ENCODE data around the gene LIFR. TPM values are rescaled to one million over a fixed set of nuclear protein-coding genes. Genes with fewer than 3 reads are reported as not detected.

Gene LIFR
- total RNA-seq, 1 donor from 2014 or later, result 8.9 TPM

GRCh38 chr5:38532165-38532669, 24.2 kb downstream of the LIFR start:
- H3K4me1 Mint-ChIP-seq (ENCODE audit: unreplicated experiment), result peaks cover 10% of the 10 kb centered on the region
- H3K27me3 Mint-ChIP-seq (ENCODE audit: unreplicated experiment), result no peaks in the 10 kb centered on the region
- no peak overlapping the region for H3K27ac Mint-ChIP-seq (ENCODE audit: unreplicated experiment)
- peaks cover 9% of the 10 kb centered on the region for H3K9me3 Mint-ChIP-seq (ENCODE audit: unreplicated experiment)
- TF ChIP-seq, protein P1, sequence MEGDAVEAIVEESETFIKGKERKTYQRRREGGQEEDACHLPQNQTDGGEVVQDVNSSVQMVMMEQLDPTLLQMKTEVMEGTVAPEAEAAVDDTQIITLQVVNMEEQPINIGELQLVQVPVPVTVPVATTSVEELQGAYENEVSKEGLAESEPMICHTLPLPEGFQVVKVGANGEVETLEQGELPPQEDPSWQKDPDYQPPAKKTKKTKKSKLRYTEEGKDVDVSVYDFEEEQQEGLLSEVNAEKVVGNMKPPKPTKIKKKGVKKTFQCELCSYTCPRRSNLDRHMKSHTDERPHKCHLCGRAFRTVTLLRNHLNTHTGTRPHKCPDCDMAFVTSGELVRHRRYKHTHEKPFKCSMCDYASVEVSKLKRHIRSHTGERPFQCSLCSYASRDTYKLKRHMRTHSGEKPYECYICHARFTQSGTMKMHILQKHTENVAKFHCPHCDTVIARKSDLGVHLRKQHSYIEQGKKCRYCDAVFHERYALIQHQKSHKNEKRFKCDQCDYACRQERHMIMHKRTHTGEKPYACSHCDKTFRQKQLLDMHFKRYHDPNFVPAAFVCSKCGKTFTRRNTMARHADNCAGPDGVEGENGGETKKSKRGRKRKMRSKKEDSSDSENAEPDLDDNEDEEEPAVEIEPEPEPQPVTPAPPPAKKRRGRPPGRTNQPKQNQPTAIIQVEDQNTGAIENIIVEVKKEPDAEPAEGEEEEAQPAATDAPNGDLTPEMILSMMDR (IDR thresholded peaks at IDR 0.05), result no peak
- no peak for DNase-seq (ENCODE audit: extremely low spot score, unreplicated experiment)
- H3K36me3 Mint-ChIP-seq (ENCODE audit: unreplicated experiment), result no peaks in the 10 kb centered on the region
- no peak overlapping the region for H3K4me3 Mint-ChIP-seq (ENCODE audit: unreplicated experiment)

DNA sequence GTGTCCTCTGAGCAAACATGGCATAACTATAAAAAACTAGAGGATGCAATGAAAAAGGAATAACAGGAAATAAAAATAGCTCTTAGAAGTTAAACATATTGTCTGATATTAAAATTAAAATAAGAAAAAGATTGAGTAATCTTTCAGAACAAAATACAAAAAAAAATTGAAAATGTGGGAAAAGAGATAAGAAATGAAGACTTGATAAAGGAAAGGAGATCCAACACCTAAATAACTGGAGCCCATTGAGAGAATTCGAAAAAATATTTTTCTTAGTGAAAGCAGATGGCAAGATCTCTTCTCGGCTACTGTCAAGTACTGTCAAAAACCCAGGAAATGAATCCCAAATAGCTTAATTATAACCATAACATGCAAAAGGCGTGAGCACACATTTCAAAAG, 24.9 kb downstream of the LIFR start:
- H3K36me3 Mint-ChIP-seq (ENCODE audit: unreplicated experiment), result no peaks in the 10 kb centered on the region
- H3K9me3 Mint-ChIP-seq (ENCODE audit: unreplicated experiment), result peaks cover 9% of the 10 kb centered on the region
- H3K27ac Mint-ChIP-seq (ENCODE audit: unreplicated experiment), result no peak overlapping the region
- no peak for DNase-seq (ENCODE audit: extremely low spot score, unreplicated experiment)
- H3K4me3 Mint-ChIP-seq (ENCODE audit: unreplicated experiment), result no peak overlapping the region
- peaks cover 10% of the 10 kb centered on the region for H3K4me1 Mint-ChIP-seq (ENCODE audit: unreplicated experiment)
- H3K27me3 Mint-ChIP-seq (ENCODE audit: unreplicated experiment), result no peaks in the 10 kb centered on the region
- TF ChIP-seq, protein P1 (IDR thresholded peaks at IDR 0.05), result no peak

- H3K9me3 Mint-ChIP-seq (ENCODE audit: unreplicated experiment), result peaks cover 9% of the 10 kb centered on the region
- H3K27ac Mint-ChIP-seq (ENCODE audit: unreplicated experiment), result no peak overlapping the region
- no peaks in the 10 kb centered on the region for H3K36me3 Mint-ChIP-seq (ENCODE audit: unreplicated experiment)
- H3K27me3 Mint-ChIP-seq (ENCODE audit: unreplicated experiment), result no peaks in the 10 kb centered on the region
- TF ChIP-seq, protein P1 (IDR thresholded peaks at IDR 0.05), result no peak
- no peak overlapping the region for H3K4me3 Mint-ChIP-seq (ENCODE audit: unreplicated experiment)
- DNase-seq (ENCODE audit: extremely low spot score, unreplicated experiment), result no peak
- peaks cover 10% of the 10 kb centered on the region for H3K4me1 Mint-ChIP-seq (ENCODE audit: unreplicated experiment)
Measured at GRCh38 chr5:38529955-38530646, 26.3 kb downstream of the LIFR start.

DNA sequence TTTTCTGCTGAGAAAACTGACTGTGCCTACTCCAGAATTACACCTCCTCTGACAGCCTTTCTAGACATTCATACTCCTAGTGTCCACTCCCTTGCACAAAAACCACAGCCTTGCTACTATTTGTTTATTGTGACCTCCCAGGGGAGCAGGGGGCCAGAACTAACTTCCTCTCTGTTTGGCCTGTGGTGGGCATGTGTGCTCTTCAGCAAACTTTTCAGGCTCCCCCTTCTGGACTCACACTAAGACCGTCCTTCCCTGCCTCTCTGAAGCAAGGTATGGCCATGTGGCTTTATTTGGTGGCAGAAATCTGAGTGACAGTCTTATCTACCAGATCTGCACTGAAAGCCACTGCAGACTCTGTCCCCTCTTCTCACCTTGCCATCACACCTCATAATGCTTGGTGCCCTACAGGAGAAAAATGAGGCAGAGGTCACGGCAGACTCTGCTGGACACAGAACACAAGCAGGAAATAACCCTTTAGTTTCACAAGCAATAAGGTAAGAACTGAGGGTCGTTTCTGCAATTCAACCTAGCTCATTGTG, 28.2 kb downstream of the LIFR start:
- peaks cover 9% of the 10 kb centered on the region for H3K9me3 Mint-ChIP-seq (ENCODE audit: unreplicated experiment)
- no peak overlapping the region for H3K27ac Mint-ChIP-seq (ENCODE audit: unreplicated experiment)
- TF ChIP-seq, protein P1 (IDR thresholded peaks at IDR 0.05), result no peak
- H3K36me3 Mint-ChIP-seq (ENCODE audit: unreplicated experiment), result no peaks in the 10 kb centered on the region
- no peaks in the 10 kb centered on the region for H3K27me3 Mint-ChIP-seq (ENCODE audit: unreplicated experiment)
- no peak for DNase-seq (ENCODE audit: extremely low spot score, unreplicated experiment)
- H3K4me1 Mint-ChIP-seq (ENCODE audit: unreplicated experiment), result peaks cover 14% of the 10 kb centered on the region
- no peak overlapping the region for H3K4me3 Mint-ChIP-seq (ENCODE audit: unreplicated experiment)

GRCh38 chr5:38527475-38527874, 29.0 kb downstream of the LIFR start:
- H3K4me3 Mint-ChIP-seq (ENCODE audit: unreplicated experiment), result no peak overlapping the region
- no peaks in the 10 kb centered on the region for H3K27me3 Mint-ChIP-seq (ENCODE audit: unreplicated experiment)
- H3K36me3 Mint-ChIP-seq (ENCODE audit: unreplicated experiment), result no peaks in the 10 kb centered on the region
- no peak for DNase-seq (ENCODE audit: extremely low spot score, unreplicated experiment)
- TF ChIP-seq, protein P1 (IDR thresholded peaks at IDR 0.05), result no peak
- peaks cover 14% of the 10 kb centered on the region for H3K4me1 Mint-ChIP-seq (ENCODE audit: unreplicated experiment)
- H3K27ac Mint-ChIP-seq (ENCODE audit: unreplicated experiment), result no peak overlapping the region
- peaks cover 9% of the 10 kb centered on the region for H3K9me3 Mint-ChIP-seq (ENCODE audit: unreplicated experiment)
